Activated T-helper 2 cell treated with anti-CD3 and anti-CD28 coated beads, Interferon-gamma antibody, Interleukin-2, Interleukin-4, amounts not matched to agents 10 μg/mL and 5 μg/mL and 100 μg/mL, durations not matched to agents 14 hours and 24 hours and 36 hours (primary cell): ENCODE results near the gene HLA-DQB1. TPM values are rescaled to one million over a fixed set of nuclear protein-coding genes. Genes with fewer than 3 reads are reported as not detected.
"Not testable (repeated sequence)": the region's sequence is repeated elsewhere in the genome, so short reads cannot be mapped to it uniquely, and the experiment has no call there.

Experiments
- DNase-seq: peaks from one replicate; pipeline ENCODE4 v3.0.0; 2021; ENCODE audit warnings: low spot score
- H3K27ac Mint-ChIP-seq: one replicate; pipeline ENCODE4 v1.8.0; 2021; ENCODE audit warnings: mixed read lengths
- H3K27me3 Mint-ChIP-seq: one replicate; pipeline ENCODE4 v1.8.0; 2021; ENCODE audit warnings: low read depth, mixed read lengths
- H3K36me3 Mint-ChIP-seq: one replicate; pipeline ENCODE4 v1.8.0; 2021; ENCODE audit warnings: low read depth, mixed read lengths
- H3K4me1 Mint-ChIP-seq: one replicate; pipeline ENCODE4 v1.8.0; 2021; ENCODE audit warnings: low read depth, mixed read lengths
- H3K4me3 Mint-ChIP-seq: one replicate; pipeline ENCODE4 v1.8.0; 2021; ENCODE audit warnings: low read depth, mild to moderate bottlenecking, moderate library complexity, mixed read lengths
- H3K9me3 Mint-ChIP-seq: one replicate; pipeline ENCODE4 v1.8.0; 2021; ENCODE audit warnings: mixed read lengths
- intact Hi-C: fragments of 100-400 bp; cut with micrococcal nuclease; formaldehyde crosslinking; loops from one replicate; pipeline ENCODE4 v1.15.1; 2023
- total RNA-seq: library from RNA; stranded (reverse); gene quantifications from 2 replicates; pipeline ENCODE4 v1.2.3, GENCODE V29; 2022

The HLA-DQB1 gene
- total RNA-seq, result 1.6 and 2.7 TPM in 2 replicates

- intact Hi-C loops, result loop anchor here (2.0 kb wide), 1 partner anchor 44 kb away; no protein-coding TSS in a partner anchor
- H3K9me3 Mint-ChIP-seq, result peaks cover under 1% of the 10 kb centered on the region
- peak within 1 kb of the TSS; percentile 74 for H3K27ac Mint-ChIP-seq
- DNase-seq, result peak; percentile 46
- peaks cover 46% of the 10 kb centered on the region for H3K4me1 Mint-ChIP-seq
- peaks cover 19% of the 10 kb centered on the region for H3K36me3 Mint-ChIP-seq
- peaks cover 35% of the 10 kb centered on the region for H3K27me3 Mint-ChIP-seq
- H3K4me3 Mint-ChIP-seq, result peak within 1 kb of the TSS; percentile 81
Observed at GRCh38 chr6:32666420-32667300, at the start of gene HLA-DQB1. Gene HLA-DQB1 (minus strand): TSS chr6:32666657. CDS start chr6:32666607, 50 bp downstream.

GRCh38 chr6:32713241-32713640 is 46.8 kb upstream of the HLA-DQB1 start:
- Mint-ChIP-seq H3K36me3 (no peaks in the 10 kb centered on the region), H3K4me3 (no peak overlapping the region), H3K27ac (no peak overlapping the region), H3K4me1 (no peaks in the 10 kb centered on the region), H3K9me3 (no peaks in the 10 kb centered on the region), H3K27me3 (peaks cover 34% of the 10 kb centered on the region)
- intact Hi-C loops, result no loop called here
- no peak for DNase-seq

GRCh38 chr6:32709625-32710024 is 43.2 kb upstream of the HLA-DQB1 start:
- no peaks in the 10 kb centered on the region for H3K4me1 Mint-ChIP-seq
- no peak for DNase-seq
- no peaks in the 10 kb centered on the region for H3K9me3 Mint-ChIP-seq
- H3K27ac Mint-ChIP-seq, result no peak overlapping the region
- intact Hi-C loops, result no loop called here
- no peaks in the 10 kb centered on the region for H3K36me3 Mint-ChIP-seq
- no peak overlapping the region for H3K4me3 Mint-ChIP-seq
- H3K27me3 Mint-ChIP-seq, result peaks cover 31% of the 10 kb centered on the region

- H3K9me3 Mint-ChIP-seq, DNase-seq, intact Hi-C loops, H3K27ac Mint-ChIP-seq, H3K36me3 Mint-ChIP-seq, H3K4me3 Mint-ChIP-seq, H3K4me1 Mint-ChIP-seq: not testable (repeated sequence)
- peaks cover 49% of the 10 kb centered on the region for H3K27me3 Mint-ChIP-seq
Observed at GRCh38 chr6:32705164-32705563, 38.7 kb upstream of the HLA-DQB1 start.

GRCh38 chr6:32703347-32703746 is 36.9 kb upstream of the HLA-DQB1 start:
- peaks cover 4% of the 10 kb centered on the region for H3K4me1 Mint-ChIP-seq
- intact Hi-C loops, result no loop called here
- H3K9me3 Mint-ChIP-seq, result no peaks in the 10 kb centered on the region
- peaks cover 52% of the 10 kb centered on the region for H3K27me3 Mint-ChIP-seq
- no peak for DNase-seq
- H3K4me3 Mint-ChIP-seq, result no peak overlapping the region
- H3K36me3 Mint-ChIP-seq, result no peaks in the 10 kb centered on the region
- no peak overlapping the region for H3K27ac Mint-ChIP-seq

- H3K27ac Mint-ChIP-seq, result no peak overlapping the region
- H3K4me3 Mint-ChIP-seq, result no peak overlapping the region
- H3K4me1 Mint-ChIP-seq, result peaks cover 4% of the 10 kb centered on the region
- DNase-seq, result no peak
- no peaks in the 10 kb centered on the region for H3K36me3 Mint-ChIP-seq
- intact Hi-C loops, result loop anchor here (1.0 kb wide), 2 partner anchors 268 to 287 kb away; no protein-coding TSS in a partner anchor
- peaks cover 64% of the 10 kb centered on the region for H3K27me3 Mint-ChIP-seq
- no peaks in the 10 kb centered on the region for H3K9me3 Mint-ChIP-seq
Observed at GRCh38 chr6:32700391-32701040, 34.1 kb upstream of the HLA-DQB1 start.

GRCh38 chr6:32697031-32697430 is 30.6 kb upstream of the HLA-DQB1 start:
- Mint-ChIP-seq H3K36me3 (no peaks in the 10 kb centered on the region), H3K9me3 (no peaks in the 10 kb centered on the region), H3K4me3 (no peak overlapping the region), H3K27ac (no peak overlapping the region), H3K27me3 (peaks cover 78% of the 10 kb centered on the region), H3K4me1 (peaks cover 5% of the 10 kb centered on the region)
- DNase-seq, result no peak
- intact Hi-C loops, result no loop called here

GRCh38 chr6:32692019-32692418 is 25.6 kb upstream of the HLA-DQB1 start:
- peaks cover 12% of the 10 kb centered on the region for H3K4me1 Mint-ChIP-seq
- H3K27me3 Mint-ChIP-seq, result peaks cover 57% of the 10 kb centered on the region
- H3K9me3 Mint-ChIP-seq, result no peaks in the 10 kb centered on the region
- no peaks in the 10 kb centered on the region for H3K36me3 Mint-ChIP-seq
- intact Hi-C loops, result no loop called here
- H3K4me3 Mint-ChIP-seq, result no peak overlapping the region
- no peak overlapping the region for H3K27ac Mint-ChIP-seq
- peak; percentile 40 for DNase-seq

GRCh38 chr6:32689531-32690501 is 23.4 kb upstream of the HLA-DQB1 start:
- no peak for DNase-seq
- no peaks in the 10 kb centered on the region for H3K36me3 Mint-ChIP-seq
- H3K27me3 Mint-ChIP-seq, result peaks cover 40% of the 10 kb centered on the region
- no peaks in the 10 kb centered on the region for H3K9me3 Mint-ChIP-seq
- no peak overlapping the region for H3K4me3 Mint-ChIP-seq
- H3K27ac Mint-ChIP-seq, result no peak overlapping the region
- intact Hi-C loops, result loop anchor here (5.0 kb wide), 1 partner anchor 107 kb away; no protein-coding TSS in a partner anchor
- peaks cover 24% of the 10 kb centered on the region for H3K4me1 Mint-ChIP-seq

- peak; percentile 45 for DNase-seq
- H3K9me3 Mint-ChIP-seq, result peaks cover 6% of the 10 kb centered on the region
- H3K4me1 Mint-ChIP-seq, result peaks cover 25% of the 10 kb centered on the region
- no peak overlapping the region for H3K27ac Mint-ChIP-seq
- no peaks in the 10 kb centered on the region for H3K36me3 Mint-ChIP-seq
- no peak overlapping the region for H3K4me3 Mint-ChIP-seq
- intact Hi-C loops, result loop anchor here (1.0 to 5.0 kb wide), 2 partner anchors 62 to 112 kb away; no protein-coding TSS in a partner anchor
- H3K27me3 Mint-ChIP-seq, result peaks cover 38% of the 10 kb centered on the region
Observed at GRCh38 chr6:32685603-32686002, 19.1 kb upstream of the HLA-DQB1 start.

GRCh38 chr6:32684246-32684645 is 17.8 kb upstream of the HLA-DQB1 start:
- no peak overlapping the region for H3K27ac Mint-ChIP-seq
- intact Hi-C loops, result no loop called here
- DNase-seq, result no peak

GRCh38 chr6:32680055-32680454 is 13.6 kb upstream of the HLA-DQB1 start:
- DNase-seq, result no peak
- intact Hi-C loops, result no loop called here
- Mint-ChIP-seq H3K36me3 (no peaks in the 10 kb centered on the region), H3K27me3 (peaks cover 72% of the 10 kb centered on the region), H3K27ac (no peak overlapping the region), H3K4me1 (peaks cover 6% of the 10 kb centered on the region), H3K4me3 (no peak overlapping the region), H3K9me3 (peaks cover 18% of the 10 kb centered on the region)

More at GRCh38 chr6:32684246-32684645, 17.8 kb upstream of the HLA-DQB1 start:
- H3K27me3 Mint-ChIP-seq, result peaks cover 45% of the 10 kb centered on the region
- peaks cover 6% of the 10 kb centered on the region for H3K9me3 Mint-ChIP-seq
- H3K4me3 Mint-ChIP-seq, result no peak overlapping the region
- peaks cover 16% of the 10 kb centered on the region for H3K4me1 Mint-ChIP-seq
- no peaks in the 10 kb centered on the region for H3K36me3 Mint-ChIP-seq
